ENCODE measurements around the gene LPCAT1. TPM values are rescaled to one million over a fixed set of nuclear protein-coding genes. Genes with fewer than 3 reads are reported as not detected.

Gene LPCAT1
- total and polyA plus RNA-seq, 2 donors (not counting 3 experiments of a cell fraction or from before 2014, with no cell fraction given) = 28.9 to 57.2 TPM

DNA sequence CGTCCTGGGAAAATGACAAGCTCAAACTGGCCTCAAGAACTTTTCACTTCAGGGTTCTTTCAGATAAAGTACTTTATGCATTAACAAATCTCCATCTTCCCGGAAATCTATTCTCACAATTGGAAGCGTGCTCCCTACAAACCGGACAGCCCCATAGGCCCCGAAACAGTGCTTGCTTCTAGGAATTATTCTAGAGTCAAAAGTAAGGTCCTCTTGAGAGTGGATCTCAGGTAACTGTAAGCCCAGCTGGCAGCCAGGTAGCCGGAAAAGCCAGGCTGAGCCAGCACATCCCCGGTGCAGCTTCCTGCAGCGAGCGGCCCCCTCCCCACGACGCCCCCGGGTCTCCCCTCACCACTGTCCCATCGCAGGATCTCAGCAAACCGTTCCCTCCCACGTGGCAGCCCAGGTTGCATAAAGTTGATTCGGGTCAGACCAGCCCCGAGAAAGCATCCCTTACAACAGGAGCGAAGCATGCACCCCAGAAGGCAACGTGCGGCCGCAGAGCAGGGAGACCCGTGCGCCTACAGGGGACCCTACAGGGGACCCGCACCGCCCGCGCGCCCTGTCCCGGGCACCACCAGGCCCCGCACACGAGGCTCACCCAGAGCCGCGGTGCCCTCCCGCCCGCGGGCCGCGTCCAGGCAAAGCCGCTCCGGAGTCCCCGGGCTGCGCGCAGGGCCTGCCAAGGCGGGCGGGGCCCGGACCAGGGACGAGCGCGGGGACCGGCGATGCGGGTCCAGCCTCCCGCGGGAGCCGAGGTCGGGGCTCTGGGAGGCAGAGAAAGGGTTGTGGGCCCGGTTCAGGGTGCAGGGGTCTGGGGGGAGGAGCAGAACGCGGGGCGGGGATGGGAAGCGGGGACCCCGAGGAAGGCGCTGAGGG is 920 bp downstream of the LPCAT1 start:
- Histone ChIP-seq H3K4me3 (replicated peaks in 1 of 3; ENCODE audit: insufficient read depth in 1 of 3, low read depth in 1 of 3, low read length in 3 of 3) (peak overlapping the region; percentile 72 to 92 (median 76)), H3K9me1 (replicated peaks; ENCODE audit: control insufficient read depth, extremely low read depth, insufficient read depth, low read length) (no peaks in the 10 kb centered on the region), H3K79me2 (ENCODE audit: control insufficient read depth, insufficient read depth, low read length) (peaks cover 52% of the 10 kb centered on the region), H3K9ac (replicated peaks; ENCODE audit: extremely low read depth, insufficient read depth, low read length) (peak overlapping the region; percentile 57), H3K36me3 (ENCODE audit: control insufficient read depth in 2 of 2, extremely low read depth in 1 of 2, insufficient read depth in 2 of 2, low read length in 2 of 2) (peaks cover 6 to 9% of the 10 kb centered on the region in 2 experiments), H4K20me1 (replicated peaks; ENCODE audit: control insufficient read depth, extremely low read depth, insufficient read depth, low read length) (no peaks in the 10 kb centered on the region), H3K27me3 (ENCODE audit: control insufficient read depth in 2 of 2, insufficient read depth in 2 of 2, low read length in 2 of 2) (no peaks in the 10 kb centered on the region), H3K4me1 (ENCODE audit: control insufficient read depth, extremely low read depth, insufficient read depth, low read length) (peaks cover 16% of the 10 kb centered on the region), H2AFZ (ENCODE audit: low read depth, low read length) (peak overlapping the region; percentile 15), H3K4me2 (ENCODE audit: insufficient read depth, low read length) (peak overlapping the region; percentile 91), H3K9me3 (replicated peaks; ENCODE audit: control insufficient read depth, insufficient read depth, low read length) (no peaks in the 10 kb centered on the region), H3K27ac (ENCODE audit: insufficient read depth, low read depth, low read length) (peak overlapping the region; percentile 2)
- intact Hi-C loops (cut with micrococcal nuclease) = loop anchor here (1.0 to 2.0 kb wide), 3 partner anchors 42 to 118 kb away; no protein-coding TSS in a partner anchor
- FAIRE-seq (no peak), DNase-seq (ENCODE audit: low read depth, low spot score) (no peak)
- no TSS peak for BruUV-seq (replicated peaks)
- CTCF ChIA-PET = interaction anchor here (1.2 to 1.5 kb wide), 3 partner anchors 9 to 20 kb away, joined by 3 to 4 read pairs (median 3); no protein-coding TSS in a partner anchor
- POLR2A ChIA-PET = interaction anchor here (1.8 kb wide), 1 partner anchor 10 kb away, joined by 8 read pairs; no protein-coding TSS in a partner anchor
- peak; percentile 13 for TF ChIP-seq POLR2AphosphoS5 (IDR thresholded peaks at IDR 0.05; ENCODE audit: insufficient read depth, low read depth, low read length)
- TF ChIP-seq GATA2 (IDR thresholded peaks at IDR 0.05; ENCODE audit: insufficient read depth, insufficient read length, low read depth, low read length) = no peak
- TF ChIP-seq FOS (IDR thresholded peaks at IDR 0.05; ENCODE audit: borderline replicate concordance, insufficient read depth, low read length) = no peak
- dilution Hi-C loops (cut with MboI; ENCODE audit: extremely low pct_ligation_motif_present, low sequenced_read_pairs) = no loop called here
